ENCODE measurements around the gene NLE1.

- TF ChIP-seq CTCF (IDR thresholded peaks at IDR 0.05), result no peak
- no peak for TF ChIP-seq POLR2AphosphoS5 (IDR thresholded peaks at IDR 0.05)
- no peak for TF ChIP-seq POLR2A (IDR thresholded peaks at IDR 0.05)
- TF ChIP-seq EP300 (IDR thresholded peaks at IDR 0.05), result no peak
Observed at GRCh38 chr17:35166526-35166925, 24.4 kb upstream of the NLE1 start.
